Aorta (tissue), 5 donors: ENCODE data around the gene PALM3. TPM values are rescaled to one million over a fixed set of nuclear protein-coding genes. Genes with fewer than 3 reads are reported as not detected.

Source experiments
- ATAC-seq: fragments of 200-7000 bp; cut with Tn5 transposase; one replicate; pipeline ENCODE4 v1.9.1; 2022; ENCODE audit warnings: moderate library complexity; ENCODE audit not compliant: low FRiP score
- DNase-seq, 2 donors: peaks; one replicate each; pipeline ENCODE4 v3.0.0-alpha.2; 2020
- H3K27ac ChIP-seq, 2 donors: one replicate each; pipeline ENCODE4 v1.5.1; 2013; ENCODE audit warnings: low read length in 2 of 2, mild to moderate bottlenecking in 2 of 2, moderate library complexity in 2 of 2, control low read depth in 1 of 2, inconsistent platforms in 1 of 2, low read depth in 1 of 2
- H3K27me3 ChIP-seq, 2 donors: one replicate each; pipeline ENCODE4 v1.6.1; 2013; ENCODE audit warnings: control low read depth in 1 of 2, low read length in 1 of 2, mild to moderate bottlenecking in 1 of 2, moderate library complexity in 1 of 2; ENCODE audit not compliant: insufficient read depth in 2 of 2, control insufficient read depth in 1 of 2
- H3K36me3 ChIP-seq, 2 donors: one replicate each; pipeline ENCODE4 v1.6.1; 2013; ENCODE audit warnings: control low read depth in 1 of 2, low read length in 1 of 2, mild to moderate bottlenecking in 1 of 2; ENCODE audit not compliant: insufficient read depth in 2 of 2, control insufficient read depth in 1 of 2
- H3K4me1 ChIP-seq, 2 donors: one replicate each; pipeline ENCODE4 v1.6.1; 2013; ENCODE audit warnings: low read length in 2 of 2, control low read depth in 1 of 2, mild to moderate bottlenecking in 1 of 2, moderate library complexity in 1 of 2; ENCODE audit not compliant: insufficient read depth in 2 of 2, control insufficient read depth in 1 of 2
- H3K4me3 ChIP-seq, 2 donors: one replicate each; pipeline ENCODE4 v1.5.1; 2013; ENCODE audit warnings: low read length in 2 of 2, control low read depth in 1 of 2, mild to moderate bottlenecking in 1 of 2
- H3K9me3 ChIP-seq: one replicate; pipeline ENCODE4 v1.6.1; 2013; ENCODE audit warnings: mild to moderate bottlenecking, low read length; ENCODE audit not compliant: control insufficient read depth
- WGBS, 2 donors: extraction: QIAGEN DNeasy Blood & Tissue Kit; methylation state at CpG; one replicate each; pipeline ENCODE4 v1.1.7; 2013; 5-methylcytosine and 5-hydroxymethylcytosine counted together
- intact Hi-C, 2 donors: fragments of 100-400 bp; cut with DNase I; formaldehyde crosslinking; loops; one replicate each; pipeline versions ENCODE4 v1.14.2 to v1.15.0; 2022
- long read RNA-seq, 2 donors: library from polyadenylated mRNA; unstranded; transcript quantifications; one replicate each; pipeline ENCODE4 v2.0.0, GENCODE V29; 2020 to 2021
- polyA plus RNA-seq, 2 donors: library from polyadenylated mRNA; stranded (reverse); fragments of 200-250 nt; gene quantifications; one replicate each; pipeline ENCODE4 v1.2.3, GENCODE V29; 2013
- total RNA-seq, 2 donors: library from RNA; stranded (reverse); fragmentation: NEBNext Ultra II Directional; extraction: Animal tissue kit (Norgen Biotek cat#: 25700); gene quantifications; one replicate each; pipeline ENCODE4 v1.2.1, GENCODE V29; 2021
- donor health status: healthy with polysubstance abuse.
- donor health status: Bipolar disorder and iron deficiency.
- donor health status: DM: no; HTN: no; CAD: no.
- donor health status: DM: no; HTN: no; CAD: no.
- donor health status: DM: yes; HTN: yes; CAD: no.

The PALM3 gene
- total RNA-seq (under 1 TPM in 1 of 2 donors, not detected in 1; 0.63 TPM), polyA plus RNA-seq (1 to 10 TPM in 1 of 2 donors, under 1 TPM in 1; 0.18 to 3.5 TPM)
- long read RNA-seq, donor 1, result 0 reads
- long read RNA-seq, donor 2, result 0 reads

- intact Hi-C loops, result no loop called here
- ATAC-seq (no peak), DNase-seq (no peak)
- no peaks in the 10 kb centered on the region for H3K27me3 ChIP-seq
- no peak within 1 kb of the TSS for H3K4me3 ChIP-seq
- no peaks in the 10 kb centered on the region for H3K4me1 ChIP-seq
- no peaks in the 10 kb centered on the region for H3K9me3 ChIP-seq
- H3K27ac ChIP-seq, result no peak within 1 kb of the TSS
- H3K36me3 ChIP-seq, result no peaks in the 10 kb centered on the region
- WGBS, 2 donors, result 50 to 55% methylated on average over 16 to 19 of the region's 19 CpGs
These were observed at the start of gene PALM3 for GRCh38 chr19:14061751-14062557. Gene PALM3, minus strand, starts transcription at chr19:14062076. Its CDS starts 96 bp downstream, at chr19:14061980.

- H3K27me3 ChIP-seq, result no peaks in the 10 kb centered on the region
- H3K4me3 ChIP-seq, result no peak overlapping the region
- H3K4me1 ChIP-seq, result no peaks in the 10 kb centered on the region
- DNase-seq (no peak), ATAC-seq (no peak)
- WGBS, 2 donors, result 25 to 49% methylated on average over 1 of the region's 1 CpG
- intact Hi-C loops, result no loop called here
- no peaks in the 10 kb centered on the region for H3K36me3 ChIP-seq
- H3K9me3 ChIP-seq, result no peaks in the 10 kb centered on the region
- H3K27ac ChIP-seq, result no peak overlapping the region
These were observed 49.6 kb upstream of the PALM3 start for GRCh38 chr19:14111486-14111885.

- ATAC-seq, result no peak
- intact Hi-C loops, result no loop called here
- no peak for DNase-seq
- Histone ChIP-seq H3K36me3 (peaks cover 0 to 1% of the 10 kb centered on the region in 2 donors), H3K27me3 (no peaks in the 10 kb centered on the region), H3K27ac (no peak overlapping the region), H3K9me3 (no peaks in the 10 kb centered on the region), H3K4me1 (no peaks in the 10 kb centered on the region), H3K4me3 (no peak overlapping the region)
- WGBS, 2 donors, result 32 to 50% methylated on average over 2 of the region's 2 CpGs
These were observed 48.8 kb upstream of the PALM3 start for GRCh38 chr19:14110650-14111049.

- Histone ChIP-seq H3K27ac (peak overlapping the region; percentile 45 to 59), H3K4me1 (no peaks in the 10 kb centered on the region), H3K9me3 (no peaks in the 10 kb centered on the region), H3K36me3 (peaks cover 0 to 3% of the 10 kb centered on the region in 2 donors), H3K4me3 (no peak overlapping the region), H3K27me3 (no peaks in the 10 kb centered on the region)
- intact Hi-C loops, result no loop called here
- DNase-seq (peak; percentile 74 to 87), ATAC-seq (peak; percentile 72)
- 14 to 20% methylated on average over 23 of the region's 23 CpGs for WGBS, 2 donors
These were observed 45.9 kb upstream of the PALM3 start for GRCh38 chr19:14107581-14108461.

GRCh38 chr19:14106840-14107239, 45.0 kb upstream of the PALM3 start:
- Histone ChIP-seq H3K27ac (peak overlapping the region; percentile 45 to 59), H3K4me3 (no peak overlapping the region), H3K27me3 (no peaks in the 10 kb centered on the region), H3K4me1 (no peaks in the 10 kb centered on the region), H3K36me3 (peaks cover 0 to 3% of the 10 kb centered on the region in 2 donors), H3K9me3 (no peaks in the 10 kb centered on the region)
- intact Hi-C loops, result no loop called here
- DNase-seq, result no peak
- peak; percentile 12 for ATAC-seq
- 54 to 63% methylated on average over 14 to 16 of the region's 16 CpGs for WGBS, 2 donors

- no peak for ATAC-seq
- H3K27ac ChIP-seq, result no peak overlapping the region
These were observed 43.8 kb upstream of the PALM3 start for GRCh38 chr19:14105680-14106079.

GRCh38 chr19:14103310-14103709, 41.4 kb upstream of the PALM3 start:
- Histone ChIP-seq H3K4me3 (no peak overlapping the region), H3K36me3 (peaks cover 0 to 5% of the 10 kb centered on the region in 2 donors), H3K9me3 (no peaks in the 10 kb centered on the region), H3K27me3 (no peaks in the 10 kb centered on the region), H3K4me1 (no peaks in the 10 kb centered on the region), H3K27ac (no peak overlapping the region)
- intact Hi-C loops, result no loop called here
- no peak for ATAC-seq
- no peak for DNase-seq
- 91 to 100% methylated on average over 1 of the region's 1 CpG for WGBS, 2 donors

More at GRCh38 chr19:14105680-14106079, 43.8 kb upstream of the PALM3 start:
- 77 to 79% methylated on average over 8 of the region's 8 CpGs for WGBS, 2 donors
- no peaks in the 10 kb centered on the region for H3K9me3 ChIP-seq
- H3K27me3 ChIP-seq, result no peaks in the 10 kb centered on the region
- no peak overlapping the region for H3K4me3 ChIP-seq
- no peaks in the 10 kb centered on the region for H3K4me1 ChIP-seq
- intact Hi-C loops, result no loop called here
- peaks cover 0 to 3% of the 10 kb centered on the region in 2 donors for H3K36me3 ChIP-seq
- no peak for DNase-seq

- H3K4me1 ChIP-seq, result no peaks in the 10 kb centered on the region
- H3K9me3 ChIP-seq, result no peaks in the 10 kb centered on the region
- H3K27ac ChIP-seq, result no peak overlapping the region
- peaks cover 0 to 5% of the 10 kb centered on the region in 2 donors for H3K36me3 ChIP-seq
- DNase-seq, result no peak
- no peaks in the 10 kb centered on the region for H3K27me3 ChIP-seq
- ATAC-seq, result no peak
- WGBS, 2 donors, result 88 to 89% methylated on average over 10 of the region's 10 CpGs
- H3K4me3 ChIP-seq, result no peak overlapping the region
- intact Hi-C loops, result no loop called here
These were observed 40.9 kb upstream of the PALM3 start for GRCh38 chr19:14102756-14103155.
